ENCODE results near the gene ADARB2.
"Not testable (repeated sequence)": the region's sequence is repeated elsewhere in the genome, so short reads cannot be mapped to it uniquely, and the experiment has no call there.

Gene ADARB2

DNA sequence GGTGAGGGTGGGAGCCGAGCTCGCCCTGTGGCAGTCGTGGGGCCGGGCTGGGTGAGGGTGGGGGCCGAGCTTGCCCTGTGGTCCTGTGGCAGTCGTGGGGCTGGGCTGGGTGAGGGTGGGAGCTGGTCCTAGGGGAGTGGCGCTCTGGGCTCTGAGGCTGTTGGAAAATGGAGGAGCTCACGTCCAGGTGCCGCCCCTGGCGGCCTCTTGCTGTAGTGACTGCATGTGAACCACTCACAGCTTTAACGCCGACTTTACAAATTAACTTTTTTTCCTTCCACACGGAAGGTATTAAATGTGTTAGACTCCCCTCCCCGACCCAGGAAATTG, 368.5 kb downstream of the ADARB2 start:
- peak; percentile 65 for ATAC-seq
- DNase-seq = peak; percentile 47

DNA sequence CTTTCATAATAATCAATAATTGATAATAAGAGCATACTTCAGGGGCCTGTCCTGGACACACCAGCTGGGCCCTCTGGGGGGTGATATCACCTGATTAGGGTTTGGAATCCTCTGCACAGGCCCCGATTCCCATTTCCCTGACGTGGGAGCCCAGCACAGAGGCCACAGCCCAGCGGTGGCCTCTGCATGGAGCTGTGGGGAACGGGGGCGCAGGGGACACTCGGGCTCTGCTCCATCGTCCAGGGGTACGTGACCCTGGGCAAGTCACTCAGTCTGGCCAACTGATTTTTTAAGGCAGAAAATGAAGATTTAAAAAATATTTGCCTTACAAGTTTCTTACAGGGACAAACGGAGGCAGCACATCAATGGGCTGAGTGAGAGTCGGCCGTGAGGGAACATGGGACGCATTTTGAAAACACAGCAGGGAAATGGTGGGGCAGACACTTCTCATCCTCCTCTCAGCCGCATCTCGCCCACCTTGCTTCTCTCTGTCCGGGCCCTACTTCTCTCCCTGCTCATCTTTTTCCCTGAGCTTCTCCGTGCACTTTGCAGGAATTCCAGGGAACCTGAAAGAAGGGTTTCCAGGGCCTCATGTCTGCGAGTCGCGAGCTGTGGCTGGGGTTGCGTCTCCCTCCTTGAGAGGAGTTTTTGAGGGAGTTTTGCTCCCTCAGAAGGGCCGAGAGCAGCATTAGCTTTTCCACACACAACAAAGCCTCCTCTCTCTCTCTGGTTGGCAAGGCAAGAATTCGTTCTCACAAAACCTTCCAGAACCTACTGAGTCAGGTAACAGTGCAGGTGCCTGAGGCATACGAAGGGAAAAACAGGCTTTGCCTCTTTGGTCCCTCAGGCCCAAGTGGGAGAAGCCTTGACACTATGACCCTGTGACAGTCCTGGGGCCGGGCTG, 369.1 kb downstream of the ADARB2 start:
- no peak for DNase-seq
- ATAC-seq = no peak

DNA sequence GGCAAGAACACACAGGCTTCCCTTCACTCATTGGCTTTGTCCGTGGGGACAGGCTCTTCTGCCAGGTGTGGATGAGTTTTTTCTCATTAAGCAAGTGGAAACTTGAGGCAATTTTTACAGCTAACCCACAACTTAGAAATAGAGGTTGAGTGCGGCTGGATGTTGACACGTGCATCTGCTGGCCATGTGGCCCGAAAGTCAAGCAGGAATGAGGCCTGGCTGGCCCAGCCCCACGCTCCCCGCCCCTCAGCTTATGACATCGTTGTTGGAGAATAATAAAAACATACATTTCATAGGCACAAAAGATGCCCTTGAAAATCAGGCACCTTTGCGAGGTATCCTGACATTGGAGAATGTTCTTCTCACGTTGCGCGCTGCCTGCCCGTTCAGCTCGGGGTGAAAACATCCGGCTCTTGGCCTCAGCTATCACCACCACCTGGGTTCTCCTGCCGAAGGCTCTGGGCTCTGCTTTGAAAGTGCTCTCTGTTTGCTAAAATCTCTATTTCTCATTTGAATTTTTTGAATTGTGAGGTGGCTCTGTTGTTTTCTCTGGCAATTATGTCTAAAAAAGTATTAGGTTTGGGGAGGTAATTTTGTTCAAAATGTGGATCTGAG, 370.4 kb downstream of the ADARB2 start:
- ATAC-seq (no peak), DNase-seq (no peak)

DNA sequence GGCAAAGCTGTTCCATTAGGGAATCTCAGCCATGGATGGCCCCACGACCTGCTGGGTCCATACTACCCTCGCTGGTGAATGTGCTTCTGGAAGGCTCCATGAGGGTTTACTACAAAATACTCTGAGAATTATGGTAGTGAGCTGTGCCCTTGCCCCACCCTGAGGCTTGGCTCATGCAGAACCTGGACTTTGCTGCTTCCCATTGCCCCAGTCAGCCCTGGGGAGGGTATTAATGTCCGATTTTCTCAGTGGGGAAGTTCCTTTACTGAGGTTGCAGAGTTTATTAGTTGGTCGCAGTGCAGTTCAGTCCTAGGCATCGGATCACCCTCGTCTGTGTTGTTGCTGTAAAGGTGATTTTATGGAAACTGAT, 371.0 kb downstream of the ADARB2 start:
- no peak for DNase-seq

DNA sequence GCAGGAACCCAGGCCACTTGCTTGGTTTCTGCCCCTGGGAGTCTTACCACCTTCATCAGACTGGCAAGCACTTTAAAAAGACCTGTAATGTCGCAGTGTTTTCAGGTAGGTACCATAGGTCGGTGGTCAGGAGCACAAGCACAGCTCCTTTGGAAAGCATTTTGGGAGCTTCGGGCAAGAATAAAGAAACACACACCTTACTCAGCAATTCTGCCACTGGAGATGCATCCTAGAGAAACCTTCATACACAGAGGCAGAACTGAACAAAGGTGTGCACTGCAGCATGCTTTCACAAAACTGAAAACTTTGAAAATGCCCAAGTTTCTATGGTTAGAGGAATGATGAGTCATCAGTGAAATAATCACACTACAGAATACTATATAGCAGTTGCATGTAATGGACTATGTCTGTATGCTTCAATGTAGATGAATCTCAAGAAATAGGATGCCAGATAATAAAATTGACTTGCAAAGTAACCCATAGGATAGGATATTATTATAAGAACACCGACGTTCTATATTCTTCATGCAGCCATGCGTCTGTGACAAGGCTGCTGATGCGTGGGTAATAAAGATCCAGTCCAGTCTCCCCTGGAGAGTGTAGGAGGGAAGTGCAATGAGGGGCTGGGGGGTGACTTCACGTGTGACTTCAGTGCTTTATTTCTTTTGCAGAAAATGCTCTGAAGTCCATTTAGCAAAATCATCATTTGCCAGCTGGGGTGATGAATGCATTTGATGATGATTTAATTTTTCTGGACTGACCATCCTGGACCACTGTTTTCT, 371.6 kb downstream of the ADARB2 start:
- DNase-seq = no peak

More for the DNA sequence above, 371.0 kb downstream of the ADARB2 start:
- no peak for ATAC-seq

DNA sequence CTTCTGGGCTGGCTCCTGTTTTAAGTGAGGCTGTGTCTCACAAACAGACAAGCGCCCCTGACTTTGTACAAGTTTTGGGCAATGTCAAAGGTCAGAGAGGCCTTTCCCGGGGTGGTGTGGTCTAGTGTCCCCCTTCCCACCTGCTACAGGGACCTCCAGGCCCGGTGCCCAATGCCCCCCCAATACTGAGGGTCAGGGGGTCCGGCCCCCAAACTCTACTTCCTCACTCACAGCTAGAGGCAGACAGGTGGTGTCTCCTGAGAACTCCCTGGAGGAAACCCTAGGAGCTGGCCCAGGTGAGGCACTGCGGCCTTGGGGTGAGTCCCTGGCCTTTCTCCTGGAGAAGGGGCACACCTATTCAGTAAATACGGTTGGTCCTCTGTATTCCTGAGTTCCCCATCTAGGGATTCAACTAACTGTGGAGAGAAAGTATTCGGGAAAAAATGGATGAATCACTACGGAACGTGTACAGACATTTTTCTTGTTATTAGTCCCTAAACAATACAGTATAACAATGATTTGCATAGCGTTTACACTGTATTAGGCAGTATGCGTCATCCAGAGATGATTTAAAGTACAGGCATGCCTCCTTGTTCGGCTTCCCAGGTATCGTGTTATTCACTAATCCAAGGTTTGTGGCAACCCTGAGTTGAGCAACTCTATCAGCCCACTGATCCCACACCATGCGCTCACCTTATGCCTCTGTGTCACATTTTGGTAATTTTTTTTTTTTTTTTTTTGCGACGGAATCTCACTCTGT, 373.0 kb downstream of the ADARB2 start:
- ATAC-seq (no peak), DNase-seq (no peak)

More for the DNA sequence above, 371.6 kb downstream of the ADARB2 start:
- no peak for ATAC-seq

DNA sequence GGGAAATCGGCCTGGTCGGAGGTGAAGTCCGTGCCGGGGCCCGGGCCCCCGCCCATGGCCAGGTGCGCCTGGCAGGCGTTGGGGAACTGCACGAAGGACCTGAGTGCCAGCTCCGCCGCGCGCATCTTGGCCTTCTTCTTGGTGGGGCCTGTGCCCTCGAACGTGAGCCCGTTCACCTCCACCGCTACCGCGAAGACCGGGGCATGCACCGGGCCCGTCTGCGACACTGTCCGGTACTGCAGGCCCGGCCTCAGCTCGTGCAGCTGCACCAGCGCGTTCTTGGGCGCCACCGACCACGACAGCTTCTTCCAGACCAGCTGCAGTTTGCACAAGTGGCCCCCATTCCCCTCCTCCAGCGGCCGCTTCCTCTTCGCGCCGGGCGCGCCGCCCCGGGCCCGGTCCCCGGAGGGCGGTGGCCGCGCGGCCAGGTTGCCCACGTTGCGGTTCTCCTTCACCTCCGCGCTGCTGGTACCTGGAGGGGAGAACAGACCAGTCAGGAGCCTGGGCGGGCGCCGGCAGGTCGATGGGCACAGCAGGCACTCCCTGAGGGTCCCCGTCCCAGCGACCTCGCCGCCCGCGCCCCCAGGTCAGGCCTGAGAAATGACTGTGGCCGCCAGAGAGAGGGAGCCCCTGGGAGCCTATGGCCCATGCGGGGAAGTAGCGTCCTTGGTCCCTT, 373.7 kb downstream of the ADARB2 start:
- no peak for DNase-seq
- ATAC-seq = no peak

DNA sequence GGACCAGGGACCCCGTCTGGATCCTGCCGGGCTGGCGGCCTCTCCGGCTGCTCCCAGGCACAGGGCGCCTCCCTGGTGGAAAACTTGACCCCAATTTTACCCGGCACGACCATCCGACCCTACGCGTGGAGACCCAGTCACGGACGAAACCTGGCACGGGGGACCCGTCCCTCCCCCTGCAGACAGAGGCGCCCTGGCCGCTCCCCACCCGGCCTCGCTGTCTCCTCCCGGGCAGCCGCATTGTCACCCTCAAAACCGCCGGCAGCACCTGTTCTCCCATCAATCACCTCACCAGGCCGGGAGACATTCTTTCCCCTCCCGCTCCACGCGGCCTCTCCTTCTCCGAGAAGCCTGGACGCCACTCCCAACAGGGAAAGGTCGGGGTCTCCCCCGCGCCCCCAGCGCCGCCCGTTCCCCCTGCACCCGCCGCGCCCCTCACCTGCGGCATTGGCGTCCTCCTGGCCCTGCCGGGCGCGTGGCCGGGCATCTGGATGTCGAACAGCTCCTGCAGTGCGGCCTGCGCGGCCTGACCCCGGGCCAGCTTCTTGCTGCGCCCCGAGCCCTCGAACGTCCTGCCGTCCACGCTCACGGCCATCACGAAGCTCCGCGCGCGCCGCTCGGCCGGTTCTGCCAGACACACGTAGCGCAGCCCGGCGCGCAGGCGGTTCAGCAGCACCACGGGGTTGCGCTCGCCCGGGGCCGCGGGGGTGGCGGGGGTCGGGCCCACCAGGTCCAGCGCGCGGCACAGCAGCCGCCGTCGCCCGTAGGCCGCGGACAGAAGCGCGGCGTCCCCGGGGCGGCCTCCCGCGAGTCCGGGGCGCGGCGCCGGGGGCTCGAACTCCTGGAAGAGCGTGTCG, 374.5 kb downstream of the ADARB2 start:
- DNase-seq (no peak), ATAC-seq (no peak)

GRCh38 chr10:1361411-1362105, 375.8 kb downstream of the ADARB2 start:
- no peak for ATAC-seq

GRCh38 chr10:1360558-1361164, 376.7 kb downstream of the ADARB2 start:
- DNase-seq = no peak
- ATAC-seq = no peak

More at GRCh38 chr10:1361411-1362105, 375.8 kb downstream of the ADARB2 start:
- no peak for DNase-seq

DNA sequence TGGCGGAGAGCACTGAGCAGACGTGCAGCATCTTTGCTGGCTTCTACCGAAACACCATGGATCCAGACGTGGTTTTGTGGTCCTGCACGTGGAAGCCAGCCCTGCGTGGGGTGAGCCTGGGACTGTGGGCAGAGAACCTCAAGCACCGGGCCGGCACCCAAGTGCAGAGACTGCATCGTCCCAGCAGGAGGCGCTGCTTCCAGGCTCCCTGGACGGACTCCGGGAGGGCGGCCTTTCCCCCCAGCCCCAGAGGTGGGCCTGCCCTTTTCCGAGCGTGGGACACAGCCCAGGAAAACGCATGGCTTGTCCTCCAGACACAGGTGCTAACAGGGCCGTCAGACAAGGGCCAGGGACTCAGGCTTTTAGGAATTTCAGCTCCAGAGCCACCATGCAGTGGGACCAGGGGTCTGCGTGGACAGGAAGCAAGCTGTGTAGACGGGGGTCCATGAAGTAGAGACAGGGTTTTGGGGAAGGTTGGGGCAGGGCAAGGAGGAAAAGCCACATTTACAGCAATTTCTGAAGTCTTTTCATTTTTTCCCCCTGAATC, 377.2 kb downstream of the ADARB2 start:
- DNase-seq = peak; percentile 13
- ATAC-seq = no peak

DNA sequence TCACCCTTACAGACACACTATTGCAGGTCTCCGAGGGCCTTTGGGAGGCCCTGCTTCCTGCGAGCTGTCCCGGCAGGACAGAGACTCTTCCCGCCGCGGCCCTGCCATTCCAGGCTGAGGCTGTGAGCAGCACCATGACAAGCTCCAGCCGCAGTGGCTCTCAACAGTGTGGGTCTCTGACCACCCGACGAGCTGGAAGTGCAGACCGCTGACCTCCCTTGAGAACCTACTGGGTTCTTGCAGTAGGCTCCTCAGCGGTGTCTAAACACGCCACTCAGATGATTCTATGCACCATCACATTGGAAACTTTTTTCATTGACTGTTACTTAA, 377.7 kb downstream of the ADARB2 start:
- ATAC-seq = no peak

GRCh38 chr10:1358860-1359625, 378.3 kb downstream of the ADARB2 start:
- DNase-seq (no peak), ATAC-seq (peak; percentile 42)

More for the DNA sequence above, 377.7 kb downstream of the ADARB2 start:
- DNase-seq = no peak

DNA sequence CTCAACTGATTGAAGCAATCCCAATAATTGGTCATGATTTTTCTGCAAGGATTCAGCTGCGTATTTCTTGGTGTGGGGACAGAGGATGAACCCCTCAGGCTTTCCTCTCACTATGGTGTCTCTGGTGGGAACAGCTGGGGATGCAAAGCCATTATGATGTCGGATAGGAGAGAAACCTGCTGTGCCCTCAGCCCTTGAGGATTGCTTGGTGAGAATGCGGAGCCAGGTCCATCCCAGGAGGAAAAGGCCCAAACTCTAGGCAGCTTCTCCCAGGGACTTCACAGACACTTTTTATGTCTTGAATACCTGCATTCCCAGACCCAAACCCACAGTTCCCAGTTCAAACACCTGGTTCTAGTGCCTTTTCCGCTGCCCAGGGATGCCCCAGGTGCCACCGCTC, 379.2 kb downstream of the ADARB2 start:
- DNase-seq (no peak), ATAC-seq (no peak)

DNA sequence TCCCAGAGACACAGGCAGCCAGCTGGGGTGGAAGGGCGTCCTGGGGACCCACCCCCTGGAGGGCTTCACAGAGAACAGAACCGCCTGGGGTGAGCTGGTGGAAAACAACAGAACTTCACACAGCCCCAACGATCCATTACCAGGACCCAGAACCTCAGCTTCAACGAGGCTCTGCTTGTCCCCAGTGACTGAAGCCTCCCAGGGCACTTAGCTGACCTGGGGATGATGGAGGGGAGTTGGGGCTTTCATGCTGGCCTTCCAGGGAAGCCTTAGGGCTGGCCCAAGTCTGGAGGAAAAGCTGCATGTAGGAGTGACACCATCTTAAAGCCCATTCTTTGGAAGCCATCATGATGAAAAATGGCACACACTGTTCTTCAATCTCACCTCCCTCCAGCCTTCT, 381.0 kb downstream of the ADARB2 start:
- DNase-seq = no peak
- ATAC-seq = no peak

DNA sequence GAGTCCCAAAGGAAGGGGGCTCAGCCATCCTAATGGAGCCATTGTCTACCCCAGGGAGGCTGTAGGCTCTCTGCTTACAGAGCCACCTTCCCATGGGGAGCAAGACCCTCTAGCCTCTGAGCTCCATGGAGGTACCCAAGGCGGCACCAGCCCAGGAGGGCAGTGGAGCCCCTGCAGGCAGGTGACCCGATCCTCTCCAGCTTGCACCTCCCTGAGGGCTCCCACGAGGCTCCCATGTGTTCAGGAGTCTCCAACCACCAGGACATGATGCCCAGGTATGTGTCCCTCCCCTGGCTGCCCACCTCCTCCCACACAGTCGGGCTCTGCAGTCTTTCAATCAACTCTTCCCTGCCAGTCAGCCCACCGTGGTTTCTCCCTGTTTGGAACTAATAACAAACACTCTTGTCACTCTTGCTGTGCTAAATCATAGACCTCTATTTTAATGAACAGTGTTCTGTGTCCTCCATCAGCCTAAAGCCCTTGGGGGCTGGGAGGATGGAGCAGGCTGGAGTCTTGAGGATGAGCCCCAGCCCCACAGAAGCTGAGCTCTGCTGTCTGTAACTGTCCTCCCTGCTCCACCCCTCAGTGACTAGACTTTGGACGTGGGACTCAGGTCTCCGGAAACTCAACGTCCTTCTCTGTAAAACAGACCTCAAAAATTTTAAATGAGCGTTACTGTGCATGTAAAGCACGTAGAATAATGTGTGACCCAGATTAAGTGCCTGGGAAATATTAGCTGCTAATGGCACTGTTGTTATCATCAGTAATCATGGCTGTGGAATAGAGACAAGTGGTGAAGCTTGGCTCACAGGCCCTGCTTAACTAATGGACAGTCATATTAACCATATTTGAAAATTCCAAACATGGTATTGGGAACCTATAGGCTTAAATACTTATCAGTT, 382.3 kb downstream of the ADARB2 start:
- ATAC-seq (no peak), DNase-seq (no peak)

- not testable (repeated sequence) for DNase-seq, ATAC-seq
Measured at GRCh38 chr10:1352296-1352695, 385.0 kb downstream of the ADARB2 start.

GRCh38 chr10:1348773-1349050, 388.6 kb downstream of the ADARB2 start:
- DNase-seq = no peak

More at GRCh38 chr10:1348773-1349050, 388.6 kb downstream of the ADARB2 start:
- ATAC-seq = no peak
